DND-41 (cell line): ENCODE measurements around the gene MVB12B.

Source experiments
- ATAC-seq: fragments of 200-7000 bp; cut with Tn5 transposase; 3 replicates; pipeline ENCODE4 v1.9.1; 2021; ENCODE audit warnings: low read depth; ENCODE audit not compliant: insufficient read depth
- DNase-seq: peaks from one replicate; pipeline ENCODE4 v3.0.0-alpha.2; 2020
- H2AFZ ChIP-seq: 2 replicates; pipeline ENCODE4 v1.6.0; 2012; ENCODE audit warnings: low read depth, low read length
- H3K27ac ChIP-seq: 2 replicates; pipeline ENCODE4 v1.5.1; 2012; ENCODE audit warnings: low read length, inconsistent platforms
- H3K27me3 ChIP-seq: fragments of 200-600 bp; sonication (generic); 2 replicates; pipeline ENCODE4 v1.6.0; 2012; ENCODE audit warnings: low read length, mild to moderate bottlenecking, inconsistent platforms; ENCODE audit not compliant: insufficient read depth, poor library complexity
- H3K36me3 ChIP-seq: 2 replicates; pipeline ENCODE4 v1.5.1; 2012; ENCODE audit warnings: low read length, inconsistent platforms; ENCODE audit not compliant: insufficient read depth
- H3K4me1 ChIP-seq: 2 replicates; pipeline ENCODE4 v1.5.1; 2012; ENCODE audit warnings: mild to moderate bottlenecking, low read length; ENCODE audit not compliant: insufficient read depth
- H3K4me2 ChIP-seq: 2 replicates; pipeline ENCODE4 v1.6.0; 2012; ENCODE audit warnings: mild to moderate bottlenecking, moderate library complexity, low read length, inconsistent platforms; ENCODE audit not compliant: insufficient read depth
- H3K4me3 ChIP-seq, 2 experiments: fragments of 200-600 bp in 1 of 2; shearing (Covaris generic) in 1 of 2; 2 replicates each; pipeline ENCODE4 v1.5.1; 2012 to 2016; ENCODE audit warnings: inconsistent platforms in 2 of 2, low read length in 2 of 2, mild to moderate bottlenecking in 2 of 2, low read depth in 1 of 2, moderate library complexity in 1 of 2
- H3K79me2 ChIP-seq: 2 replicates; pipeline ENCODE4 v1.6.0; 2012; ENCODE audit warnings: low read length, inconsistent platforms; ENCODE audit not compliant: insufficient read depth
- H3K9ac ChIP-seq: 2 replicates; pipeline ENCODE4 v1.6.0; 2012; ENCODE audit warnings: low read depth, mild to moderate bottlenecking, inconsistent platforms, low read length, moderate library complexity
- H3K9me3 ChIP-seq: 2 replicates; pipeline ENCODE4 v1.5.1; 2012; ENCODE audit warnings: low read length, moderate library complexity, mild to moderate bottlenecking, inconsistent platforms; ENCODE audit not compliant: insufficient read depth, severe bottlenecking
- H4K20me1 ChIP-seq: 2 replicates; pipeline ENCODE4 v1.6.0; 2012; ENCODE audit warnings: low read length; ENCODE audit not compliant: insufficient read depth
- EZH2 ChIP-seq: IDR thresholded peaks from 3 replicates; pipeline ENCODE4 v1.6.1; 2012; ENCODE audit warnings: borderline replicate concordance, low read depth, mild to moderate bottlenecking, moderate library complexity, low read length, inconsistent platforms; ENCODE audit not compliant: severe bottlenecking
- TF ChIP-seq, protein P1 (sequence below): IDR thresholded peaks from 2 replicates; pipeline ENCODE4 v1.5.1; 2012; ENCODE audit warnings: borderline replicate concordance, low read length, moderate library complexity, mild to moderate bottlenecking; ENCODE audit not compliant: poor library complexity, severe bottlenecking; ENCODE audit errors: extremely low read depth

Gene MVB12B

DNA sequence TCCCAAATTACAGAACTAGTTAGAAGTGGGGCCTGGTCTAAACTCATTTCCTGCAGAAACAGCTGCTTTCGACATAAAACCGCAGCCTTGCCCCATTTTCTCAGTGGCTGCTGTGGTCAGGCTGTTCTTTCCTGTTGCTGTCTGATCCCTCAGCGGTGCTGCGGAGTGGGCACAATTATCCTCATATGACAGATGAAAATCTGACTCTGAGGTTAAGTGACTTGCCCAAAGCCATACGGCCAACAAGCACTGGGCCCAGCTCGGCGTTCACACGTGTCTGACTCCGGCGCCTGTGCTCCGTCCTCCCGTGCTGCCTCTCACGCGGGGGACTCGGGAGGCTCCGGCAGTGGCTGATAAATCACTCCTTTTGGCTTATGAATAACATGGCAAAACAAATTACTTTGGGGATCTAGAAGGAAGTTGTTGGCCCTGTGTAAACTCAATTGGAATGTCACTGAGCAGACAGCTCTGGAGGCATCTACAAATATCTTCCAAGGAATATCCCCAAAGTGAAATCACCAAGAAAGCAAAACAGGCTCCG lies 144.5 kb downstream of the MVB12B start:
- no peaks in the 10 kb centered on the region for H3K9me3 ChIP-seq
- no peak for TF ChIP-seq EZH2
- TF ChIP-seq, protein P1, sequence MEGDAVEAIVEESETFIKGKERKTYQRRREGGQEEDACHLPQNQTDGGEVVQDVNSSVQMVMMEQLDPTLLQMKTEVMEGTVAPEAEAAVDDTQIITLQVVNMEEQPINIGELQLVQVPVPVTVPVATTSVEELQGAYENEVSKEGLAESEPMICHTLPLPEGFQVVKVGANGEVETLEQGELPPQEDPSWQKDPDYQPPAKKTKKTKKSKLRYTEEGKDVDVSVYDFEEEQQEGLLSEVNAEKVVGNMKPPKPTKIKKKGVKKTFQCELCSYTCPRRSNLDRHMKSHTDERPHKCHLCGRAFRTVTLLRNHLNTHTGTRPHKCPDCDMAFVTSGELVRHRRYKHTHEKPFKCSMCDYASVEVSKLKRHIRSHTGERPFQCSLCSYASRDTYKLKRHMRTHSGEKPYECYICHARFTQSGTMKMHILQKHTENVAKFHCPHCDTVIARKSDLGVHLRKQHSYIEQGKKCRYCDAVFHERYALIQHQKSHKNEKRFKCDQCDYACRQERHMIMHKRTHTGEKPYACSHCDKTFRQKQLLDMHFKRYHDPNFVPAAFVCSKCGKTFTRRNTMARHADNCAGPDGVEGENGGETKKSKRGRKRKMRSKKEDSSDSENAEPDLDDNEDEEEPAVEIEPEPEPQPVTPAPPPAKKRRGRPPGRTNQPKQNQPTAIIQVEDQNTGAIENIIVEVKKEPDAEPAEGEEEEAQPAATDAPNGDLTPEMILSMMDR, result no peak
- H3K4me1 ChIP-seq, result peaks cover 53% of the 10 kb centered on the region
- H3K4me2 ChIP-seq, result peak overlapping the region; percentile 58
- no peaks in the 10 kb centered on the region for H3K27me3 ChIP-seq
- peak overlapping the region in 1 of 2 experiments; percentile 33; a peak in 1 of 4 replicates for H3K4me3 ChIP-seq
- H3K9ac ChIP-seq, result peak overlapping the region; percentile 29; the same call in 1 of the 2 replicates
- peak; percentile 78 for ATAC-seq
- H2AFZ ChIP-seq, result no peak overlapping the region
- peak; percentile 89 for DNase-seq
- no peaks in the 10 kb centered on the region for H3K36me3 ChIP-seq
- peak overlapping the region; percentile 66 for H3K27ac ChIP-seq
- no peaks in the 10 kb centered on the region for H4K20me1 ChIP-seq
- H3K79me2 ChIP-seq, result no peaks in the 10 kb centered on the region

DNA sequence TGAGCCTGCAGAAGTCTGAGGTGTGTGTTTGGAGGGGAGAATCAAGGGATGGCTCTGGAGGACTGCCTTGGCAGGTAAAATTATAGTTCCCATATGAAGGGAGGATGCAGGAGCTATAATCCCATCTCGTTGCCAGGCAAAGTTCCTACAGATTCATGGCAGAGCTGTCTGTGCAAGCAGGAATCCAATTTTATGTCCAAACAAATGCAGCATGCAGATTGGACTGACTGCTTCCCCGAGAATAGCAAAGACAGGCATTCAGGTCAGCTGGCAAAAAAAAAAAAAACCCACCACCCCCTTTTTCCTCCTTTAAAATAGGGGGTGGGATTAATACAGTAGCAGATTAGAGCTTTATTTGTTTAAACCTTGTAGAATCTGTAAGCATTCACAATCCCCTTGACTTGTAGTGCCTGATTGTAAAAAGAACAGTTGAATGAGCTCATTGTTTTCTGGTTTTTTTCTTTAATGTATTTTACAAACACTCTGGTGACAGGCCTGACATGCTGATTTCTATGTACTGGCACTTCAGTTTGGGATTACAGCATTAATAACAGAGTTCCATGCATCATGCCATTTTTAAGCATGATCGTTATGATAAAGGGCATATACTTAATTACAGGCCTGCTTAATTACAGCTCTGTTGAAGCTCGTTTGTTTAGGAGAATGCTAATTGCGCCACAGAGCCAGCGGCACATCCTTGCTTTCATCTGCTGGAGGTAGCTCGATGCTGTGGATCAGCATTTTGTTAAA lies 145.7 kb downstream of the MVB12B start:
- Histone ChIP-seq H3K79me2 (no peaks in the 10 kb centered on the region), H3K4me3 (no peak overlapping the region), H3K36me3 (no peaks in the 10 kb centered on the region), H3K9me3 (no peaks in the 10 kb centered on the region), H3K9ac (no peak overlapping the region), H3K27me3 (no peaks in the 10 kb centered on the region), H2AFZ (no peak overlapping the region), H3K4me1 (peaks cover 53% of the 10 kb centered on the region), H3K27ac (no peak overlapping the region), H4K20me1 (no peaks in the 10 kb centered on the region), H3K4me2 (peak overlapping the region; percentile 58; the same call in 1 of the 2 replicates)
- no peak for ATAC-seq
- DNase-seq, result no peak
- TF ChIP-seq EZH2, result no peak
- TF ChIP-seq, protein P1, result no peak

DNA sequence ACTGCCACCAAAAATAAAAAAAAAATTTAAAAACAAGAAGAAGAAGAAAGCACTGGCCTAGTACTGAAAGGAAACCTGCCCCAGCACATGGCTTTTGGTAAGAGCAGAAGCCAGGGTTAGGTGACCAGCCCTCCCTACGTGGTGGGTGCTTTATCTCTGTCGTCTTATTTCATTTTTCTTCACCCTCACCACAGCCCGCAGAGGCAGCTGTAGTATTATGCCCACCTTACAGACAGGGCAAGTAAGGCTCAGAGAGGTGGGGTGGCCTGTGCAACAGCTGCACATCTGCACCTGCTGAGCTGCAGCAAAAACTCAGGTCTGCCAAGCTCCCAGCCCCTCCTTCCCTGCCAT lies 146.3 kb downstream of the MVB12B start:
- DNase-seq, result peak; percentile 30
- Histone ChIP-seq H3K9ac (no peak overlapping the region), H3K4me3 (no peak overlapping the region), H3K4me2 (no peak overlapping the region), H3K36me3 (no peaks in the 10 kb centered on the region), H3K4me1 (peaks cover 53% of the 10 kb centered on the region), H3K27ac (no peak overlapping the region), H2AFZ (no peak overlapping the region), H3K27me3 (no peaks in the 10 kb centered on the region), H3K9me3 (no peaks in the 10 kb centered on the region), H3K79me2 (no peaks in the 10 kb centered on the region), H4K20me1 (no peaks in the 10 kb centered on the region)
- no peak for ATAC-seq
- no peak for TF ChIP-seq EZH2
- TF ChIP-seq, protein P1, result no peak
